Measurements from ENCODE around the gene KIDINS220. TPM values are rescaled to one million over a fixed set of nuclear protein-coding genes. Genes with fewer than 3 reads are reported as not detected.

The KIDINS220 gene
- total RNA-seq, 1 donor from 2014 or later = 101 TPM

DNA sequence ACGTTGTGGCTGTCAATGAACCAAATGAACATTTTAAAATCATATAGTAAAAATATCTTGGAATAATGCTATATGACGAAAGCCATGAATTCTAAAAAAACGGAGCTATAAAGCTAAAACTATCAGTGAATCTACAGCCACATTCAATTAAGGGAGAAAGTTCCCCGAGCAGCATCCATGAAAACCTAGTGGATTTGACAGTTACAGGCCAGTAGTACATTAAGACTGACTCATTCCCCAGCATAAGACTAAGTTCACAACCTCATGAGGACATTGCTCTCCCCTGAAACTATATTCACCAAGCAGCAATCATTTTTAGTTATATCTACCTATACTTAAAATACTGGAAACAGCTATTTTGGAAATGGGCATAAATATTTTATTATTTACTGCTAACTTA lies 36.6 kb downstream of the KIDINS220 start:
- Mint-ChIP-seq H3K9me3 (ENCODE audit: unreplicated experiment) (no peaks in the 10 kb centered on the region), H3K36me3 (ENCODE audit: unreplicated experiment) (peaks cover 65% of the 10 kb centered on the region), H3K4me1 (ENCODE audit: unreplicated experiment) (peaks cover 15% of the 10 kb centered on the region), H3K27me3 (ENCODE audit: unreplicated experiment) (no peaks in the 10 kb centered on the region), H3K27ac (ENCODE audit: unreplicated experiment) (no peak overlapping the region), H3K4me3 (ENCODE audit: unreplicated experiment) (no peak overlapping the region)
- TF ChIP-seq, protein P1, sequence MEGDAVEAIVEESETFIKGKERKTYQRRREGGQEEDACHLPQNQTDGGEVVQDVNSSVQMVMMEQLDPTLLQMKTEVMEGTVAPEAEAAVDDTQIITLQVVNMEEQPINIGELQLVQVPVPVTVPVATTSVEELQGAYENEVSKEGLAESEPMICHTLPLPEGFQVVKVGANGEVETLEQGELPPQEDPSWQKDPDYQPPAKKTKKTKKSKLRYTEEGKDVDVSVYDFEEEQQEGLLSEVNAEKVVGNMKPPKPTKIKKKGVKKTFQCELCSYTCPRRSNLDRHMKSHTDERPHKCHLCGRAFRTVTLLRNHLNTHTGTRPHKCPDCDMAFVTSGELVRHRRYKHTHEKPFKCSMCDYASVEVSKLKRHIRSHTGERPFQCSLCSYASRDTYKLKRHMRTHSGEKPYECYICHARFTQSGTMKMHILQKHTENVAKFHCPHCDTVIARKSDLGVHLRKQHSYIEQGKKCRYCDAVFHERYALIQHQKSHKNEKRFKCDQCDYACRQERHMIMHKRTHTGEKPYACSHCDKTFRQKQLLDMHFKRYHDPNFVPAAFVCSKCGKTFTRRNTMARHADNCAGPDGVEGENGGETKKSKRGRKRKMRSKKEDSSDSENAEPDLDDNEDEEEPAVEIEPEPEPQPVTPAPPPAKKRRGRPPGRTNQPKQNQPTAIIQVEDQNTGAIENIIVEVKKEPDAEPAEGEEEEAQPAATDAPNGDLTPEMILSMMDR (IDR thresholded peaks at IDR 0.05) = no peak
- no peak for DNase-seq (ENCODE audit: extremely low spot score, unreplicated experiment)

GRCh38 chr2:8800218-8800617 lies 37.2 kb downstream of the KIDINS220 start:
- Mint-ChIP-seq H3K4me1 (ENCODE audit: unreplicated experiment) (peaks cover 13% of the 10 kb centered on the region), H3K27me3 (ENCODE audit: unreplicated experiment) (no peaks in the 10 kb centered on the region), H3K36me3 (ENCODE audit: unreplicated experiment) (peaks cover 65% of the 10 kb centered on the region), H3K4me3 (ENCODE audit: unreplicated experiment) (no peak overlapping the region), H3K27ac (ENCODE audit: unreplicated experiment) (no peak overlapping the region), H3K9me3 (ENCODE audit: unreplicated experiment) (no peaks in the 10 kb centered on the region)
- TF ChIP-seq, protein P1 (IDR thresholded peaks at IDR 0.05) = no peak
- DNase-seq (ENCODE audit: extremely low spot score, unreplicated experiment) = no peak

DNA sequence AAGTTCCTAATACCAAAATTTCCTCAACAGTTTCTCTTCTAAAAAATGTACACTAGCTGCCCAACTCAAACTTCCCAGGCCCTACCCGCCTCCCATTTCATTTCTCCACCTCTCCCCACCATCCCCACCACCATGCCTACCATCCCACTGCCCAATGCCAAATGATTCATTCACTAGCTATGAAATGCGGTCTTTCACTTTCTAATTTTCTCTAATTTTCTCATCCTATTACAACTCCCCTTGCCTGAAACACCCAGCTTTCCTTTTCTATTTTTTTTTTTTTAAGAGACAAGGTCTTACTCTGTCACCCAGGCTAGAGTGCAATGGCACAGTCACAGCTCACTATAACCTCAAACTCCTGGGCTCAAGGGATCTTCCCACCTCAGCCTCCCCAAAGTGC lies 38.4 kb downstream of the KIDINS220 start:
- H3K27me3 Mint-ChIP-seq (ENCODE audit: unreplicated experiment) = no peaks in the 10 kb centered on the region
- TF ChIP-seq, protein P1 (IDR thresholded peaks at IDR 0.05) = no peak
- no peak overlapping the region for H3K4me3 Mint-ChIP-seq (ENCODE audit: unreplicated experiment)
- no peak overlapping the region for H3K27ac Mint-ChIP-seq (ENCODE audit: unreplicated experiment)
- H3K9me3 Mint-ChIP-seq (ENCODE audit: unreplicated experiment) = no peaks in the 10 kb centered on the region
- H3K36me3 Mint-ChIP-seq (ENCODE audit: unreplicated experiment) = peaks cover 73% of the 10 kb centered on the region
- H3K4me1 Mint-ChIP-seq (ENCODE audit: unreplicated experiment) = peaks cover 3% of the 10 kb centered on the region
- DNase-seq (ENCODE audit: extremely low spot score, unreplicated experiment) = no peak

GRCh38 chr2:8798393-8798792 lies 39.0 kb downstream of the KIDINS220 start:
- Mint-ChIP-seq H3K27me3 (ENCODE audit: unreplicated experiment) (no peaks in the 10 kb centered on the region), H3K4me3 (ENCODE audit: unreplicated experiment) (no peak overlapping the region), H3K27ac (ENCODE audit: unreplicated experiment) (no peak overlapping the region), H3K4me1 (ENCODE audit: unreplicated experiment) (no peaks in the 10 kb centered on the region), H3K9me3 (ENCODE audit: unreplicated experiment) (no peaks in the 10 kb centered on the region), H3K36me3 (ENCODE audit: unreplicated experiment) (peaks cover 72% of the 10 kb centered on the region)
- TF ChIP-seq, protein P1 (IDR thresholded peaks at IDR 0.05) = no peak
- no peak for DNase-seq (ENCODE audit: extremely low spot score, unreplicated experiment)

DNA sequence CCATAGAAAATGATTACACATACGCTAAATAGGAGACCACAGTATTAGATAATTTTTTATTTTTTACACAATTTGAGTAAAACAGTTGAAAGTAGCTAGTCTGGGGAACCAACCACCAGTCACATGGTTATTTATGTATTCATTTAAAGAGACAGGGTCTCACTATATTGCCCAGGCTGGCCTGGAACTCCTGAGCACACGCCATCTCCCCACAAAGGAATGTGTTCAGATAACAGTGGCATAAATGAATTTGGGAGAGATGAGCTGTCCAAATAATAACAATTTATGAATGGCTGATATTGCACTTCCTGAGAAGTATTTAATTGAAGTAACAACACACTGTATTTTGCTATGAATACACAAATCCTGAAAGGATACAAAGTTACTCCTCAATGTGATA lies 39.7 kb downstream of the KIDINS220 start:
- Mint-ChIP-seq H3K27me3 (ENCODE audit: unreplicated experiment) (no peaks in the 10 kb centered on the region), H3K27ac (ENCODE audit: unreplicated experiment) (no peak overlapping the region), H3K36me3 (ENCODE audit: unreplicated experiment) (peaks cover 66% of the 10 kb centered on the region), H3K4me1 (ENCODE audit: unreplicated experiment) (no peaks in the 10 kb centered on the region), H3K9me3 (ENCODE audit: unreplicated experiment) (no peaks in the 10 kb centered on the region), H3K4me3 (ENCODE audit: unreplicated experiment) (no peak overlapping the region)
- DNase-seq (ENCODE audit: extremely low spot score, unreplicated experiment) = no peak
- TF ChIP-seq, protein P1 (IDR thresholded peaks at IDR 0.05) = no peak
